Measurements from ENCODE around the gene CRHR1.
A peak's percentile ranks its signal among the peaks of the same experiment; 100 is the strongest.

The CRHR1 gene

GRCh38 chr17:45841883-45842525 lies 57.9 kb downstream of the CRHR1 start:
- DNase-seq (ENCODE audit: extremely low read depth in 1 of 2, low read depth in 1 of 2) = no peak

DNA sequence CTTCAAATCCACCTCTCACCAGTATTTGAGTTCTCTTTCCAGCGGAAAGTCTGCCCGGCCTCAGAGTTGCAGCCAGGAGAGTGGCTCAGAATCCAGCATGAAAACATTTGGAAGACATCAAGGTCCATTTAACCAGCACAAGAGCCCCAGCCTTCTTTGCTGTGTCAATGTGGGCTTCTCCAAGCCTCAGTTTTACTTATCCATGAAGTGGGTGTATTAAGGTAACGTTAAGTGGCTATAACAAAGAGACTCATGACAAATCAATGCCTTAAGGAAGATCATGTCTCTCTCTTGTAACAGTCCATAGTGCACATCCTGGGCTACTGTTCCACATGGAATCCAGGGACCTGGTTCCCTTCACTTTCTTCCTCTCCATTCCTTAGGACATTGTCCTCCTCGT lies 59.6 kb downstream of the CRHR1 start:
- DNase-seq (ENCODE audit: extremely low read depth in 1 of 2, low read depth in 1 of 2) = no peak

- DNase-seq (ENCODE audit: extremely low read depth in 1 of 2, low read depth in 1 of 2) = no peak
These were observed 60.7 kb downstream of the CRHR1 start, which contains the start of gene SPPL2C for GRCh38 chr17:45844695-45845375. SPPL2C (plus strand) TSS chr17:45844881; CDS start chr17:45844907, 26 bp downstream.

GRCh38 chr17:45845376-45846185 lies 61.5 kb downstream of the CRHR1 start:
- DNase-seq (ENCODE audit: extremely low read depth in 1 of 2, low read depth in 1 of 2) = no peak

DNA sequence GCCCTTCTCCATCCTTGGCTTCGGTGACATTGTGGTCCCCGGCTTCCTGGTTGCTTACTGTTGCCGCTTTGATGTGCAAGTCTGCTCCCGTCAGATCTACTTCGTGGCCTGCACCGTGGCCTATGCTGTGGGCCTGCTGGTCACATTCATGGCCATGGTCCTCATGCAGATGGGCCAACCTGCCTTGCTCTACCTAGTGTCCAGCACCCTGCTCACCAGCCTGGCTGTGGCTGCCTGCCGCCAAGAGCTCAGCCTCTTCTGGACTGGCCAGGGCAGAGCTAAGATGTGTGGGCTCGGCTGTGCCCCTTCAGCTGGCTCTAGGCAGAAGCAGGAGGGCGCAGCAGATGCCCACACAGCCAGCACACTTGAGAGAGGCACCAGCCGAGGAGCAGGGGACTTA lies 62.1 kb downstream of the CRHR1 start:
- no peak for DNase-seq (ENCODE audit: extremely low read depth in 1 of 2, low read depth in 1 of 2)

- DNase-seq (ENCODE audit: extremely low read depth in 1 of 2, low read depth in 1 of 2) = no peak
These were observed 62.5 kb downstream of the CRHR1 start for GRCh38 chr17:45846646-45847045.

DNA sequence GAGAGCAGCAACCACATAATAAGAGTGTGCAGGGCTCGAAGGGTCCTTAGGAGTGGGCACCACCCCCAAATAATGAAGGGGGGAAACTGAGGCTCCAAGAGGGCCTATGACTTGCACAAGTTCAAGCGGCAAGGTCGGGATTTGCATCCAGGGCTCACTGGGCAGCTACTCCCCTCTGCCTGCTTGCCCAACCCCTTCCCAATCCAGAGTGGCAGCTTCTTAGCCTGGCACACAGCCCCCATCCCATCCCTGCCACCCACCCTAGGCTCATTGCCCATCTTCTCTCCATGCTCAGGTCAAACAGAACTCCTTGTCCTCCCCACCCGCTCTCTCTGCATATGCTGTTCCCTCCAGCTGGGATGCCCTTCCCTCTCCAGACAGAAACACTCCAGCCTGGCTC lies 63.0 kb downstream of the CRHR1 start:
- no peak for DNase-seq (ENCODE audit: extremely low read depth in 1 of 2, low read depth in 1 of 2)

DNA sequence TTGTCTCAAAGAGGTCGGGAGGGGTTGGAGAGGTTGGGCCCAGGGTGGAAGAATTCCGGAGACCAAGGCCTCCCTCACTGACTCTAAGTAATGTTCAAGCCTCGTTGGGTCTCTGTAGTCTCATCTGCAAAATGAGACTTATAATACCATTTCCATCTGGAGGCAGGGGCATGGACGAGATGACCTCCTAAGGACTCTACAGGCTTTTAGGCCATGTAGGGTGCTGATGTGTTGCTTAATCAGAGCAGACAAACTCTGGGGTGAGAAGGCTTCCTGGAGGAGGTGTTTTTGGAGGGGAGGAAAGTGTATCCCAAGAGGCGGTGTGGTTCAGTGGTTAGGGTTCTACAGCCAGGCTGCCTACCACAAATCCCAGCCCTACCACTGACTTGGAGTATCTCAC lies 63.6 kb downstream of the CRHR1 start:
- no peak for DNase-seq (ENCODE audit: extremely low read depth in 1 of 2, low read depth in 1 of 2)

DNA sequence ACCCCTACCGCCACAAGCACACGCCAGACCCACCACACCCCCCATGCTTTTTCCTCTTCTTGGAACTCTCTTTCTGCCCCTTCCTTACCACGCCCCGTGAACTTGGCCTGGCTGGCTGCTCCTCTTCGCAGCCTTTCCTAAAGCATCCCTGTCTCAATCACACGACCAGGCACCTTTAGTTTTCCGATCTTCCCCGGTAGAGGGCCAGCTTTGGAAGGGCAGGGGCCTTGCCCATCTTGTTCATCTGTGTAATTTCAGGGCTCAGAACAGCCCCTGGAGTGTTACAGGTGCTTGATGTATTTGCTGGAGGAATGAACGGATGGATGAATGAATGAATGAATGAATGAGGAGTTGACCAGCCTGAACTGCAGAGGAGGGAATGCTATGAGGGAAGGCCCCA lies 64.3 kb downstream of the CRHR1 start:
- no peak for DNase-seq (ENCODE audit: extremely low read depth in 1 of 2, low read depth in 1 of 2)

- DNase-seq (ENCODE audit: extremely low read depth in 1 of 2, low read depth in 1 of 2) = no peak
These were observed 64.9 kb downstream of the CRHR1 start for GRCh38 chr17:45848868-45849535.

DNA sequence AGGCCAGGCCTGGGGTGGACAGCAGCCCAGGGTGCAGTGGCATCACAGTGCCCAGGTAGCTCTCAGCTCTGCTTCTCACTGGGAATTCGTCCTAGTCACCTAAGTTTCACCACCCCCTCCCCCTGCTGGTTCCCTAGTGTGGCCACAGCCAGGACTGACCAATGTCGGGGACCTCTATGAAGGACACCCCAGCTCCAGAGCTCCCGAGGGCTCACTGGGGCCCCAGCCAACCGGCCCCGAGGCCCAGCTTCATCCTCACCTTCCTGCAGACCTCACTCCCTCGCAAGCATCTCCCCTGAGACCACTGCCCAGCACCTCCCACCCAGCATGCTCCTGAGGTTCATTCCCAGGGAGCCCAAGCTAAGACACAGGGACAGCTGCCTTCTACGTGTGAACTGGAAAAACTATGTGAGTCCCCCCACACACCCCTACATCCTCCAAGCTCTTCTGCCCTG lies 65.4 kb downstream of the CRHR1 start:
- DNase-seq (ENCODE audit: extremely low read depth in 1 of 2, low read depth in 1 of 2) = no peak

DNA sequence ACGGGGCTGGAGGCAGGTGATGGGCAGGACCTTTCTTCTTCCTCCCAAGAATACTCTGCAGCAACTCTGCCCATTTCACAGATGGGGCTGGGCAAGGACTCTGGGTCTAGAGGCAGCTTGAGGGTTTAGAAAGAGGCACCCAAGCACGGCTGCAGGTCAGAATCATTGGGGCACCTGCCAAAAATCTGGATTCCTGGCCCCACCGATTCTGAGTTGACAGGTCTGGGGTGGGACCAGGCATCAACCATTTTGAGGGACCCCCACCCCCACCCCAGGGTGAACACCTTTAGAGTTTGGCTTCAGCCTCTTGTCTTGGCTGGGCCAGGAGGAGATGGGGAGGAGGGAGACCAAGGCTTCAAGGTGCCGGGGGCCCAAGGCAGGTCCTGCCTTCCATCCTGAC lies 65.9 kb downstream of the CRHR1 start:
- no peak for DNase-seq (ENCODE audit: extremely low read depth in 1 of 2, low read depth in 1 of 2)

- no peak for DNase-seq (ENCODE audit: extremely low read depth in 1 of 2, low read depth in 1 of 2)
These were observed 66.3 kb downstream of the CRHR1 start for GRCh38 chr17:45850468-45850867.

- DNase-seq (ENCODE audit: extremely low read depth in 1 of 2, low read depth in 1 of 2) = no peak
These were observed 66.9 kb downstream of the CRHR1 start for GRCh38 chr17:45851022-45851421.

DNA sequence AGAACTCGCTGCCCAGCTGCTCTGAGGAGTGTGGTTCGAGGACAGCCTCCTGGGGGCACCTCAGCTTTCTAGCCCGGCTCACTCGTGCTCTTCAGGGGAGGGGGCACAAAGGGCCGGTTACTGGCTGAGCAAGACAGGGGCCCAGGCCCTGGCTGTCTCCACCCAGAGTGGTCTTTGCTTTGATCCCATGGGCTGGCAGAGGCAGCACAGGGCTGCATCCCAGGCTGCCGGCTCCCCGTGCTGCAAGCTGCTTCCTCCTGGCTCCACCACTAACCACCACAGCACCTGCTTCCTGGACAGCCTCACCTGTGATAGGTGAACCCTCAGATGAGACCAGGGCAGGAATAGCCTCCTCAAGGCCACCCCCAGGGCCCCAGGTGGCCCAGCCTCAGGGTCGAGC lies 67.3 kb downstream of the CRHR1 start:
- DNase-seq (ENCODE audit: extremely low read depth in 1 of 2, low read depth in 1 of 2) = no peak

- DNase-seq (ENCODE audit: extremely low read depth in 1 of 2, low read depth in 1 of 2) = no peak
These were observed 67.8 kb downstream of the CRHR1 start for GRCh38 chr17:45851873-45852272.

- DNase-seq (ENCODE audit: extremely low read depth in 1 of 2, low read depth in 1 of 2) = peak; percentile 18 to 42
These were observed 68.6 kb downstream of the CRHR1 start for GRCh38 chr17:45852535-45853297.

DNA sequence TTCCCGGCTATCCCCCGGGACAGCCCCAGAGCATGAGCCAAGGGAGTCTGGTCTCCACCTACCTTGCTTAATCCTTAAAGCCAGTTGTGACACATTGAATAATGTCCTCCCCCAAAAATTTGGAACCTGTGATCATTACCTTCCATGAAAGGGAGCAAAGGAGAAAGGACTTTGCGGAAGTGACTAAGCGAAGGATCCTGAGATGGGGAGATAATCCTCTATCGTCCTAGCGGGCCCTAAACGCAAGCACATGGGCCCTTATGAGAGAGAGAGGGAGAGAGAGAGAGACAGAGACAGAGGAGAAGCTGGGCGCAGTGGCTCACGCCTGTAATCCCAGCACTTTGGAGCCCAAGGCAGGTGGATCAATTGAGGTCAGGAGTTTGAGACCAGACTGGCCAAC lies 70.1 kb downstream of the CRHR1 start:
- no peak for DNase-seq (ENCODE audit: extremely low read depth in 1 of 2, low read depth in 1 of 2)

DNA sequence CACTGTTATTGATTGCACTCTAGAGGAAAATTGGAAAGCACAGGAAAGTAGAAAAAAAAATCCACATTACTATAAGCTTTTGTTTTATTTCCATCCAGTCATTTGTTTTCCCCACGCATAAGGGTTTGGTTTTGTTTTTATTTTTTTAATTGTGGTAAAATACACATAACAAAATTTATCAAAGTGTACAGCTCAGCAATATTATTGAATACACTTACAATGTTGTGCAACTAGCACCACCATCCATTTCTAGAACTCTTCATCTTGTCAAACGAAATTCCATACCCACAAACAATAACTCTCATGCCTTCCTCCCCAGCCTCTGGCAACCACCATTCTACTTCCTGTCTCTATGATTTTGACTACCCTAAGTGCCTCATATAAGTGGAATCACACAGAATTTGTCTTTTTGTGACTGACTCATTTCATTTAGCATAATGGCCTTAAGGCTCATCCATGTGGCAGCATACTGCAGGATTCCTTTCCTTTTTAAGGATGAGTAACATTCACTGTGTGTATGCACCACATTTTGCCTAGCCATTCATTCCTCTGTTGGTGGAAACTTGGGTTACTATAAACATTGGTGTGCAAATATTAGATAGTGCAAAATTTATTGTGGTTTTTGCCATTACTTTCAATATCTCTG lies 71.7 kb downstream of the CRHR1 start:
- DNase-seq (ENCODE audit: extremely low read depth in 1 of 2, low read depth in 1 of 2) = no peak
